Measurements from ENCODE around the gene PHYKPL. TPM values are rescaled to one million over a fixed set of nuclear protein-coding genes. Genes with fewer than 3 reads are reported as not detected.
"Not testable (repeated sequence)": the region's sequence is repeated elsewhere in the genome, so short reads cannot be mapped to it uniquely, and the experiment has no call there.

The PHYKPL gene
- total RNA-seq, 4 donors from 2014 or later = 29.3 to 45.7 (median 31.8) TPM

DNA sequence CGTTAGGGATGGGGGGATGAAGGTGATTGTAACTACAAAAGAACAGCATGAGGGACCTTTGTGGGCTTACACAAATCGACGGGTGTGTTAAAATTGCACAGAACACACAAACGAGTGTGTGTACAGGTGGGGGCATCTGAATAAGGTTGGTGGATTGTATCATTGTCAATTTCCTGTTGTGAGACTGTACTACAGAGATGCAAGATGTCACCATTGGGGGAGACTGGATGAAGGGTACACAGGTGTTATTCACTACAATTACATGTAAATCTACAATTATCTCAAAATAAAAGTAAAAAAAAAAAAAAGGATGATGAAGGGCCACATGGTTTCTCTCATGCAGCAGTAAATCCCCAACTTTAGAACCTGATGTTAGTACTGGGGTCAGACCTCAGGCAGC, 31.4 kb upstream of the PHYKPL start:
- DNase-seq (ENCODE audit: low spot score in 2 of 2) = no peak
- H3K4me3 ChIP-seq (ENCODE audit: low read depth, poor library complexity, severe bottlenecking) = no peak overlapping the region
- intact Hi-C loops (cut with DNase I; ENCODE audit: low total_unique reads) = no loop called here
- TF ChIP-seq POLR2A (IDR thresholded peaks at IDR 0.05) = no peak
- TF ChIP-seq, protein P1, sequence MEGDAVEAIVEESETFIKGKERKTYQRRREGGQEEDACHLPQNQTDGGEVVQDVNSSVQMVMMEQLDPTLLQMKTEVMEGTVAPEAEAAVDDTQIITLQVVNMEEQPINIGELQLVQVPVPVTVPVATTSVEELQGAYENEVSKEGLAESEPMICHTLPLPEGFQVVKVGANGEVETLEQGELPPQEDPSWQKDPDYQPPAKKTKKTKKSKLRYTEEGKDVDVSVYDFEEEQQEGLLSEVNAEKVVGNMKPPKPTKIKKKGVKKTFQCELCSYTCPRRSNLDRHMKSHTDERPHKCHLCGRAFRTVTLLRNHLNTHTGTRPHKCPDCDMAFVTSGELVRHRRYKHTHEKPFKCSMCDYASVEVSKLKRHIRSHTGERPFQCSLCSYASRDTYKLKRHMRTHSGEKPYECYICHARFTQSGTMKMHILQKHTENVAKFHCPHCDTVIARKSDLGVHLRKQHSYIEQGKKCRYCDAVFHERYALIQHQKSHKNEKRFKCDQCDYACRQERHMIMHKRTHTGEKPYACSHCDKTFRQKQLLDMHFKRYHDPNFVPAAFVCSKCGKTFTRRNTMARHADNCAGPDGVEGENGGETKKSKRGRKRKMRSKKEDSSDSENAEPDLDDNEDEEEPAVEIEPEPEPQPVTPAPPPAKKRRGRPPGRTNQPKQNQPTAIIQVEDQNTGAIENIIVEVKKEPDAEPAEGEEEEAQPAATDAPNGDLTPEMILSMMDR (IDR thresholded peaks at IDR 0.05) = no peak
- WGBS, 2 donors = 92 to 94% methylated on average over 4 of the region's 4 CpGs

DNA sequence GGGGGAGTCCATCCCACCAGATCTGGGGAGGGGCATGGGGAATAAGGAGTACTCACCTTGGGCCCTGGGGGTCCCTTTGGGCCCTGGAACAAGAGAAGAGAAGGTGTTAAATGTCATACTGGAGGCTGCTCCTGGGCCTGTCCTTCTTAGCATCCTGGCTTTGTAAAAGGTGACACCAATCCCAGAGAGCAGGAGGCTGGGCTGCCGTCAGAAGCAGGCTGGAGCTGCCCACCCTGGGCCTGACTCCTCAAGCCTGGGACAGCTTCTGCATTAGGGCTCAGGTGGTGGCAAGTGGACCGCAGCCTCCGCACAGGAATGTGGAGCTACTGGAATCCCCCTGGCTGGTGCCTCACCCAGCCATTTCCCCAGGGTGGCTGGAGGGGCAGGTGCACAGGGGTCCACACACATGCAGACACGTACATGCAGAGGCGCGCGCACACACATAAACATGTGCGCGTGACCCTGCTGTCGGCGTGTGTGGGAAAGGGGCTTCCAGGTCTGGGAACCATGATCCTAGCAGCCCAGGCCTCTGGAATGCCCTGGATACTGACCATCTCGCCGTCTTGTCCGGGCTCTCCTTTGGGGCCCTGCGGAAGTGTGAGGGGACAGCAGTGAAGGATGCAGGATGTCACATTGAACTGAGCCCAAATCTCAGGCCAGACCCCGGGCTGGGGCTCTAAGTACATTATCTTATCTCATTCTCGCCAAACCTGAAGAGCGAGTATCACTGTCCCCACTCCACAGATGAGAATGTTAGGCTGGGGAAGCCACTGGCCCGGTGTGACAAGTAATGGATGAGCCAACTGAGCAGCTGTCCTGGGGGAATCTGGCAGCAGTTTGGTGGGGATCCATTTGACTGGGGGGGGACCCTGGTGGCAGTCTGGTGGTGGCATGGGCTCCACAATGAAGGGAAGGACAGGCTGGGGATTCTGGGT, 29.3 kb upstream of the PHYKPL start:
- DNase-seq (ENCODE audit: low spot score in 2 of 2) = no peak
- 82 to 84% methylated on average over 18 to 19 of the region's 19 CpGs for WGBS, 2 donors
- intact Hi-C loops (cut with DNase I; ENCODE audit: low total_unique reads) = no loop called here
- no peak overlapping the region for H3K4me3 ChIP-seq (ENCODE audit: low read depth, poor library complexity, severe bottlenecking)
- TF ChIP-seq, protein P1 (IDR thresholded peaks at IDR 0.05) = no peak
- no peak for TF ChIP-seq POLR2A (IDR thresholded peaks at IDR 0.05)

DNA sequence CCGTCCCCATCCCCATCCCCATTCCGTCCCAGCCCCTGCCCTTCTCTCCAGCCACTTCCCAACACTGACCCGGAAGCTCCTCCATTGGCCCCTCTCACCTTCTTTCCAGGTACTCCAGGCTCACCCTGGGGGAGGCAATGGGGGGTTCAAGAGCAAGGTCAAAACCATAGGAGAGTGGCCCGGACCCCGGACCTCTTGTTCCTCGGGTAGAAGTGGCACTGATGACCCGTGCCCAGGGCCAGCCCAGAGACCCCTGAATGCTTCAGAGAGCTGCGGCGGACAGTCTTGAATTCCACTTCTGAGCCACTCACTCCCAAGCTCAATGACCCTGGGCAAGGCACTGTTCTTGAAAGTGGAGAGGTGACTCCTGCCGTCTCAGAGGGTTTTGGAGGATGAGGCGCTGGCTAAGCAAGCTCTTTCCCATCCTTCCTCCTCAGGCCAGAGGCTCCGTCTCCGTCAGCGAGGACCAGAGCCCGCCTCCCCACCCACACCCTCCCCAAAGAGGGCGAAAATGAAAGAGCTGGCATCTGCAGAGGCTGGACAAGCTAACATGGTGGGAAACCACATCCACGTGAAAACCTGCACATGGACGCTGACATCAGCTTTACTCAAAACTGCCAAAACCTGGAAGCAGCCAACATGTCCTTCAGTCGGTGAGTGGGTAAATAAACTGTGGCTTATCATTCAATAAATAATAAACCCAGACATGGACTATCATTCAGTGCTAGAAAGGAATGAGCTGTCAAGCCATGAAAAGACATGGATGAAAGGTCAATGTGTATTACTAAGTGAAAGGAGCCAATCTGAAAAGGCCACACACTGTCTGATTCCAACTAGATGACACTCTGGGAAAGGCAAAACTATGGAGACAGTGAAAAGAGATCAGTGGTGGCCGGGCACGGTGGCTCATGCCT, 27.3 kb upstream of the PHYKPL start:
- DNase-seq (ENCODE audit: low spot score in 2 of 2) = no peak
- 88 to 89% methylated on average over 17 to 21 of the region's 21 CpGs for whole genome bisulfite sequencing, 2 donors
- TF ChIP-seq, protein P1 (IDR thresholded peaks at IDR 0.05) = no peak
- TF ChIP-seq POLR2A (IDR thresholded peaks at IDR 0.05) = no peak
- intact Hi-C loops (cut with DNase I; ENCODE audit: low total_unique reads) = no loop called here
- no peak overlapping the region for H3K4me3 ChIP-seq (ENCODE audit: low read depth, poor library complexity, severe bottlenecking)

DNA sequence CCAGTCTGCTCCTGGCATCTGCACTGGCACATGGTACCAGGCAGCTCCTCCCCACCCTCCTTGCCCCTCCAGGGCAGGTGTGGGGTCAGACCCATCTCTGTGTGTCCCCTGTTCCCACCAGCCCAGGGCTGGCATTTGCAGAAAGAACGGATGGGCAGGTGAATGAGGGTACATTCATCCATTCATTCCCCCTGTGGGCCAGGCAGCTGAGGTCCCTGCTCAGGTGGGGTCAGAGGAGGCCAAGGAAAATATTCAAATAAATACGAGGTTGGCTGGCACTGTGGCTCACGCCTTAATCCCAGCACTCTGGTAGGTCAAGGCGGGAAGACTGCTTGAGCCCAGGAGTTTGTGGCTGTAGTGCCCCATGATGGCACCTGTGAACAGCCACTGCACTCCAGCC, 25.0 kb upstream of the PHYKPL start:
- no peak overlapping the region for H3K4me3 ChIP-seq (ENCODE audit: low read depth, poor library complexity, severe bottlenecking)
- TF ChIP-seq, protein P1 (IDR thresholded peaks at IDR 0.05) = no peak
- TF ChIP-seq POLR2A (IDR thresholded peaks at IDR 0.05) = no peak
- intact Hi-C loops (cut with DNase I; ENCODE audit: low total_unique reads) = no loop called here
- DNase-seq (ENCODE audit: low spot score in 2 of 2) = no peak
- 79 to 87% methylated on average over 4 of the region's 4 CpGs for WGBS, 2 donors

DNA sequence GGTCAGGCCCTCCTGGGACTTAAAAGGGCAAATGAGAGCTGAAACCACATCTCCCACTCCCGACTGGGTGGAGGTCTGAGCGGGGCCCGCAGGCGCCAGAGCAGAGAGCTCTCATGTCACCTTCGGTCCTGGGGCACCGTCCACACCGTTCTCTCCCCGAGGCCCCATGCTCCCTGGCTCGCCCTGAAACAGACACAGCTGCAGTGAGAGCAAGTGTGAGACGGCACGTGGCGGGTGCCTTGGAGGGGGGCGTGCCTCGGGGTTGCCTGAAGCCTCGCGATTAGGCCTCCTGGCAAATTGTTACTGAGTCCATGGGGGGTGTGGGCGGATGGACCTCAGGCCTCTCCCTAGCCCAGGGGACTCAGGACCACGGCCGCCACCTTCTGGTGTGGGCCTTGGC, 24.1 kb upstream of the PHYKPL start:
- intact Hi-C loops (cut with DNase I; ENCODE audit: low total_unique reads) = no loop called here
- no peak overlapping the region for H3K4me3 ChIP-seq (ENCODE audit: low read depth, poor library complexity, severe bottlenecking)
- WGBS, 2 donors = 85 to 88% methylated on average over 11 to 19 of the region's 19 CpGs
- DNase-seq (ENCODE audit: low spot score in 2 of 2) = no peak
- TF ChIP-seq, protein P1 (IDR thresholded peaks at IDR 0.05) = no peak
- TF ChIP-seq POLR2A (IDR thresholded peaks at IDR 0.05) = no peak

DNA sequence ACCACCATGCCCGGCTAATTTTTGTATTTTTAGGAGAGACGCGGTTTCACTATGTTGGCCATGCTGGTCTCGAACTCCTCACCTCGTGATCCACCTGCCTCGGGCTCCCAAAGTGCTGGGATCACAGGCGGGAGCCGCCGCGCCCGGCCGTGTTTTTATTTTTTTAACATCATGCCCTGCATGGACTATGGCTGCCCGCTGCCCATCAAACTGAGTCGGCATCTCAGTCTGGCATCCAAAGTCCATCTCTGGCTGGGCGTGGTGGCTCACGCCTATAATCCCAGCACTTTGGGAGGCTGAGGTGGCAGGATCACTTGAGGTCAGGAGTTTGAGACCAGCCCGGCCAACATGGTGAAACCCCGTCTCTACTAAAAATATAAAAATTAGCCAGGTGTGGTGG, 21.0 kb upstream of the PHYKPL start:
- intact Hi-C loops (cut with DNase I; ENCODE audit: low total_unique reads); DNase-seq (ENCODE audit: low spot score in 2 of 2); H3K4me3 ChIP-seq (ENCODE audit: low read depth, poor library complexity, severe bottlenecking): not testable (repeated sequence)
- 91 to 92% methylated on average over 18 of the region's 18 CpGs for WGBS, 2 donors
